Nephron progenitor cell (in vitro differentiated cells): ENCODE data around the gene XPO4.

Experiments used
- DNase-seq: peaks from one replicate; pipeline ENCODE4 v3.0.0; 2021
- H3K27ac Mint-ChIP-seq: 2 replicates; pipeline ENCODE4 v1.8.0; 2021; ENCODE audit warnings: mild to moderate bottlenecking, moderate library complexity, mixed read lengths
- H3K27me3 Mint-ChIP-seq: 2 replicates; pipeline ENCODE4 v1.8.0; 2021; ENCODE audit warnings: mild to moderate bottlenecking, low read depth, mixed read lengths; ENCODE audit not compliant: poor library complexity
- H3K36me3 Mint-ChIP-seq: 2 replicates; pipeline ENCODE4 v1.8.0; 2021; ENCODE audit warnings: low read depth, mixed read lengths
- H3K4me1 Mint-ChIP-seq: 2 replicates; pipeline ENCODE4 v1.8.0; 2021; ENCODE audit warnings: mixed read lengths
- H3K4me3 Mint-ChIP-seq: 2 replicates; pipeline ENCODE4 v1.8.0; 2021; ENCODE audit warnings: mild to moderate bottlenecking, moderate library complexity, mixed read lengths
- H3K9me3 Mint-ChIP-seq: 2 replicates; pipeline ENCODE4 v1.8.0; 2021; ENCODE audit warnings: mild to moderate bottlenecking, moderate library complexity, mixed read lengths
- CTCF ChIP-seq: fragments of 200-600 bp; sonication (generic); IDR thresholded peaks from 2 replicates; pipeline ENCODE4 v1.5.0; 2021; ENCODE audit warnings: antibody characterized with exemption

XPO4 gene

GRCh38 chr13:20773194-20774080 lies 129.1 kb downstream of the XPO4 start, which contains the start of gene EEF1AKMT1:
TSS of gene EEF1AKMT1 (minus strand) at chr13:20773961. CDS start at chr13:20757598, 16,363 bp downstream.
- Mint-ChIP-seq H3K4me1 (peaks cover 17% of the 10 kb centered on the region), H3K27ac (no peak within 1 kb of the TSS), H3K36me3 (peaks cover 65% of the 10 kb centered on the region), H3K27me3 (no peaks in the 10 kb centered on the region), H3K9me3 (peaks cover 49% of the 10 kb centered on the region), H3K4me3 (peak within 1 kb of the TSS; percentile 92)
- TF ChIP-seq CTCF = no peak
- DNase-seq = peak; percentile 96

GRCh38 chr13:20772401-20773131 lies 130.0 kb downstream of the XPO4 start:
- Mint-ChIP-seq H3K27ac (no peak overlapping the region), H3K9me3 (peaks cover 58% of the 10 kb centered on the region), H3K4me3 (peak overlapping the region; percentile 92), H3K27me3 (no peaks in the 10 kb centered on the region), H3K4me1 (peaks cover 17% of the 10 kb centered on the region), H3K36me3 (peaks cover 73% of the 10 kb centered on the region)
- no peak for DNase-seq
- TF ChIP-seq CTCF = no peak

- no peak for DNase-seq
- Mint-ChIP-seq H3K9me3 (peaks cover 69% of the 10 kb centered on the region), H3K27me3 (no peaks in the 10 kb centered on the region), H3K4me3 (no peak overlapping the region), H3K36me3 (peaks cover 68% of the 10 kb centered on the region), H3K4me1 (peaks cover 17% of the 10 kb centered on the region), H3K27ac (no peak overlapping the region)
- no peak for TF ChIP-seq CTCF
Observed at GRCh38 chr13:20769834-20770233, 132.7 kb downstream of the XPO4 start.

- Mint-ChIP-seq H3K27me3 (no peaks in the 10 kb centered on the region), H3K9me3 (peaks cover 67% of the 10 kb centered on the region), H3K36me3 (peaks cover 65% of the 10 kb centered on the region), H3K4me3 (no peak overlapping the region), H3K4me1 (peaks cover 17% of the 10 kb centered on the region), H3K27ac (no peak overlapping the region)
- no peak for DNase-seq
- no peak for TF ChIP-seq CTCF
Observed at GRCh38 chr13:20769091-20769490, 133.5 kb downstream of the XPO4 start.

GRCh38 chr13:20767309-20767943 lies 135.1 kb downstream of the XPO4 start:
- Mint-ChIP-seq H3K9me3 (peaks cover 57% of the 10 kb centered on the region), H3K4me1 (peaks cover 3% of the 10 kb centered on the region), H3K36me3 (peaks cover 59% of the 10 kb centered on the region), H3K27me3 (no peaks in the 10 kb centered on the region), H3K4me3 (no peak overlapping the region), H3K27ac (no peak overlapping the region)
- DNase-seq = no peak
- TF ChIP-seq CTCF = no peak
